Ovary (tissue), 3 donors: ENCODE data around the gene LDB2.

Experiments used
- CTCF ChIP-seq, 3 donors: fragments of 450-650 bp in 2 of 3; fragments of 200-600 bp in 1 of 3; IDR thresholded peaks; one replicate each; pipeline versions ENCODE4 v1.5.1 to v1.8.0; 2016 to 2022; ENCODE audit warnings: antibody characterized with exemption in 3 of 3, mild to moderate bottlenecking in 1 of 3
- EP300 ChIP-seq: sonication (generic); formaldehyde crosslinking; IDR thresholded peaks from one replicate; pipeline ENCODE4 v1.6.1; 2017; ENCODE audit warnings: antibody characterized with exemption
- POLR2A ChIP-seq: fragments of 450-650 bp; IDR thresholded peaks from one replicate; pipeline ENCODE4 v1.6.1; 2017; ENCODE audit warnings: antibody characterized with exemption, mild to moderate bottlenecking, moderate library complexity
- donor health status: DM: no; HTN: no; CAD: no.

GRCh38 chr4:16864199-16864598 is 34.2 kb downstream of the LDB2 start:
- TF ChIP-seq CTCF (IDR thresholded peaks at IDR 0.05) (no peak), EP300 (no peak), POLR2A (no peak)
